NCI-H69 (cell line): ENCODE measurements around the gene TIGD3.
A peak's percentile ranks its signal among the peaks of the same experiment; 100 is the strongest.

ENCODE experiments used
- DNase-seq: peaks from one replicate; lab custom pipeline; 2025; lab: John Stamatoyannopoulos, UW

The TIGD3 gene, protein sequence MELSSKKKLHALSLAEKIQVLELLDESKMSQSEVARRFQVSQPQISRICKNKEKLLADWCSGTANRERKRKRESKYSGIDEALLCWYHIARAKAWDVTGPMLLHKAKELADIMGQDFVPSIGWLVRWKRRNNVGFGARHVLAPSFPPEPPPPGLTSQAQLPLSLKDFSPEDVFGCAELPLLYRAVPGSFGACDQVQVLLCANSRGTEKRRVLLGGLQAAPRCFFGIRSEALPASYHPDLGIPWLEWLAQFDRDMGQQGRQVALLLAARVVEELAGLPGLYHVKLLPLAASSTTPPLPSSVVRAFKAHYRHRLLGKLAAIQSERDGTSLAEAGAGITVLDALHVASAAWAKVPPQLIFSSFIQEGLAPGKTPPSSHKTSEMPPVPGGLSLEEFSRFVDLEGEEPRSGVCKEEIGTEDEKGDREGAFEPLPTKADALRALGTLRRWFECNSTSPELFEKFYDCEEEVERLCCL

GRCh38 chr11:65354265-65355012, at the start of gene TIGD3:
TSS of gene TIGD3 (plus strand) at chr11:65354751. CDS start at chr11:65355809, 1,058 bp downstream.
- DNase-seq, result peak; percentile 99

- DNase-seq, result no peak
These were observed 48.9 kb upstream of the TIGD3 start for GRCh38 chr11:65305501-65306268.

DNA sequence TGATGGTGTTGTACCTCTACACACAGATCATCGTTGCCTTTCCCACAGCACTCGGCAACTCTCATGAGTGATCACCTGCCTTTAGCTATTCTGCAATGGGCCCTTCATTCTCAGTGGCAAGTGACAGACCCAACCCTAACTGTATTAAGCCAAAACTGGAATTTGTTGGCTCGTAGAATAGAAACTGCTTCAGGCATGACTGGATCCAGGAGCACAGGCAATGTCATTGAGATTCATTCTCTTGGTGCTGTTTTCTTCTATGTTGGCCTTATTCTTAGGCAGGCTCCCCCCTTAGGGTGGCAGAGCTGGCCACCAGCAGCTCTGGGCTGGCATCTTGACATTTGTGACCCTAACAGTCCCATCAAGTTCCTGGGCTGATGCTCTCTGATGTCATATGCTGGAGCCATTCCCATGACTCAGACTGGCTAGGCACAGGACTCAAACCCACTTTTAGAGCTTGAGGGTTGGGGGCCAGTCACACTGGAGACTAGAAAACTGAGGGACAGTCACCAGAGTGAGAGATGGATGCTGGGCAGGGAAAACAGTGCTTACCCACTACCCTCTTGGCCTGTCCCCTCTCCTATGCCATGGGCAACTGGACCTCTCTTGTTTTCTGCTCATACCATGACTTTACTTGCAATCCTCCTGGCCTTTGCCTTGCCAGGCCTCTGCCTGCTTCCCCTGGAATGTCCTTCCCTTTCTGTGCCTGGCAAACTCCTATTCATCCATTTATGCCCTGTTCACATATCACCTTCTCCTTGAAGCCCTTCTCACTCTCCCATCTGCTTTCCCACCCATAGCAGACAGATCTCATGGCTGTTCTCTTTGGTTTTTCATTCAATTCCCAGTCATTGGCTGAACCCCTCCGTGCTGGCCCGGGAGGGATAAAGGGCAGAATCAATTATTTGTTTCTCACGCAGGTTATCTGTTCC, 47.0 kb upstream of the TIGD3 start:
- DNase-seq, result no peak

DNA sequence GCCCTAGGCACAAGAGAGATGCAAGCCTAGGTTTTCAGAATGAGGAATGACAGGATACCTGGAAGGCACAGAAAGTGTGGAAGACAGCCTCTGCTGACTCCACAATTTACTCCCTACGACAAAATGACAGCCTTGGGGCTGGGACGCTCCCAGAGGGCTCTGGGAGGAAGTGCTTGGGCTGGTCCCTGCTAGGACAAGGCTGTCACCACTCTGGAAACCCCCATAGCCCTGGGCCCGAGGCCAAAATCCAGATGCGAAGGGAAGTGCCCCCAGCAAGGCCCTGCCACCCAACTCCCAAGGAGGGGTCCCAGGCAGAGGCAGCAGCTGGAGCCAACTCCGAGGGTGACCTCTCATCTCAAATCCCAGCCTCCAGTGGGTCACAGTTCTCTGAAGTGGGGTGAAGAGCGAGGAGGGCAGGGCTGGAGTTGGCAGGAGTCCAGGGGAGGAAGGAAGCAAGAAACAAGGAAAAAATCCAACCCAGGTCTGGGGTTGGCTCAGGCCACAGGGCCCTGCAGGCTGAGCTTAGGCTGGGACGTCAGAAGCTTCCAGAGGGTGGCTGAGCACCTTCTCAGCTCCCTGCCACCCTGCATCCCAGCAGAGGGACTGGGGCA, 46.2 kb upstream of the TIGD3 start:
- DNase-seq, result peak; percentile 58

DNA sequence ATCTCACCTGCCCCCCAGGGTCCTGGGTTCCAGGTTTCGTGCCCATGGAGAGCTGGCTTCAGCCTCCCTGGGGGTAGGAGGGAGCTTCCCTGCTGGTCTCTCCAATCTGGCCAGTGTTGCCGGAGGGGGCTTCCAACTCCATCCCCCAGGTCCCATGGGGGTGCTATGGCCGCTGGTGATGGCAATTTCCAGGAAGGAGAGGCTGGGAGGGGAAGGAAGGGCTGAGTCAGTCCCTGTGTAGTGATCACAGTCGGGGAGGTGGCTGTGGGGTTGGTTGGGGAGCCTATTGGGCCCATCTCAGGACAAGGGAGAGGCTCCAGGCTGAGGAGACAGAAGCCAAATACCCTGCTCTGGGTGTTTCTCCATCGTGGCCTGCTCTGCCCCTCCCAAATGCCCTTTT, 45.5 kb upstream of the TIGD3 start:
- DNase-seq, result peak; percentile 31

DNA sequence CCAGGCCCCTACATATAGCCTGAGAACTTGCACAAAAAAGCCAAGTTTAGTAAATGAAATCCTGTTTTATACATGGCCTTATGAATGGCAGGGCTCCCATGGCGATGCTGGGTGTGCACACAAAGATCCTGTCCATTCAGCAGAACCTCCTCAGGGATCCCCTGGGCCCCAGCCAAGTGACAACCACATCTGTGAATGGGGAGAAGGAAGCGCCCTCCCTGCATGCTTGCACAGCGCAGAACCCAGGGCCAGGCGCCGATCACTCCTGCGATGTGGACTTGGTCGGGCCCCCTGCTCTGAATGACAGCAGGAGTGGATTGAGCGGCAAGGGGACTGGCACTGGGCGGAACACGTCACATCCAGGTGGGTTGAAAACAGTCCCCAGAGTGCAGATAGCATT, 44.3 kb upstream of the TIGD3 start:
- DNase-seq, result peak; percentile 80

- peak; percentile 53 for DNase-seq
These were observed 43.8 kb upstream of the TIGD3 start for GRCh38 chr11:65310736-65311135.

DNA sequence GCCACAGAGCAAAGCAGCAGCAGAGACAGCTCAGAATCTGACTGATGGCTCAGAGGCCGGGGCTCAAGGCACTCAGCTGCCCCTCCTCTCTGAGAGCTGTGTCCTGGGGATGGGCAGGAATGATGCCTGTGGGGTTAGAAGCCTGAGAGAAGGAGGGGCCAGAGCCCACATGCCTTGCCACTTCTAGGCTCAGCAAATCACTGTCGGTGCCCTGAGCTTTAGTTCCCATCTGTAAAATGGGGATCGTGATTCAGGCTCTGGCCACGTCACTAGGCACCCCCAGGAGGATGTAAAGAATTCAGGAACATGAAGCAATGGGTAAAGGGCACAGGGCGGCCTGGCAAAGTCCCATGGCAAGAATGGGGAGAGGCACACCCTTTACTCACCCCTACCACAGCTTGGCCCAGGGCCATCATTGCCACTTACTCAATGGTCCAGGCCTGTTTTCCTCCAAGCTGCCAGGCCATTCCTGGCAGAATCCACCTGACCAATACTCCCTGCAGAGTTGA, 43.3 kb upstream of the TIGD3 start:
- DNase-seq, result peak; percentile 55

GRCh38 chr11:65314501-65315203, 39.9 kb upstream of the TIGD3 start, which contains the start of gene CDC42EP2:
TSS of gene CDC42EP2 (plus strand) at chr11:65314866. CDS start at chr11:65320899, 6,033 bp downstream.
- peak; percentile 91 for DNase-seq

DNA sequence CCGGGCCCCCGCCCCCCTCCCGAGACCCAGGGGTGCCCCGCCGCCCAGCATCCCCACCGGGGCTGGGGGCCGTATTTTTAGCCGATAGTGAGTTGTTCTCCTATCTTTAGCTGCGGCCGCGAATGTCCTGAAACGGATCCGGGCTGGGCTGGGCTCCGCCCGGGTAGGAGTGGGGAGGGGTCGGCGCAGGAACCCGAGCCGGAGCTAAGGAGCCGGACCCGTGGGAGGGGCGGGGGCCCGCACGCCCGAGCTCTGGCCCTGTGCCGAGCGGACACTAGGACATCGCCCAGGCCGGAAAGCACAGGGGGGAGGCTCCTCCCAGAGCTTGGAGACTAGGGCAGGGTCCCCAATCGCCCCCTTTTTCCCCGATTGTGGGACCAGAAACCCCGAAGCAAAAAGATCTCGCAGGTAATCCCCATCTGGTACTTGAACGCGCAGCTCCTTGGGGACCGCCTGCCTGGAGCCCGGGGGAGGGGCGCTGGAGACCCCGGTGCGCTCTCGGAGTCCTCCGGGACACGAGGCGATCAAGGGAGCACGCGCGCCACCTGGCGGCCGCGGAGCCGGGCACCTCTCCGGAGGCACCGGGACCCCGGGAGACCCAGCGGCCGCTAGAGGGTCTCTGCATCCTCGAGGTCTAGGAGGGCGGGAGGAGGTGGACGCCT, 39.2 kb upstream of the TIGD3 start:
- peak; percentile 93 for DNase-seq

- peak; percentile 67 for DNase-seq
These were observed 38.7 kb upstream of the TIGD3 start for GRCh38 chr11:65315866-65316226.

GRCh38 chr11:65316227-65317024, 38.1 kb upstream of the TIGD3 start:
- peak; percentile 70 for DNase-seq

DNA sequence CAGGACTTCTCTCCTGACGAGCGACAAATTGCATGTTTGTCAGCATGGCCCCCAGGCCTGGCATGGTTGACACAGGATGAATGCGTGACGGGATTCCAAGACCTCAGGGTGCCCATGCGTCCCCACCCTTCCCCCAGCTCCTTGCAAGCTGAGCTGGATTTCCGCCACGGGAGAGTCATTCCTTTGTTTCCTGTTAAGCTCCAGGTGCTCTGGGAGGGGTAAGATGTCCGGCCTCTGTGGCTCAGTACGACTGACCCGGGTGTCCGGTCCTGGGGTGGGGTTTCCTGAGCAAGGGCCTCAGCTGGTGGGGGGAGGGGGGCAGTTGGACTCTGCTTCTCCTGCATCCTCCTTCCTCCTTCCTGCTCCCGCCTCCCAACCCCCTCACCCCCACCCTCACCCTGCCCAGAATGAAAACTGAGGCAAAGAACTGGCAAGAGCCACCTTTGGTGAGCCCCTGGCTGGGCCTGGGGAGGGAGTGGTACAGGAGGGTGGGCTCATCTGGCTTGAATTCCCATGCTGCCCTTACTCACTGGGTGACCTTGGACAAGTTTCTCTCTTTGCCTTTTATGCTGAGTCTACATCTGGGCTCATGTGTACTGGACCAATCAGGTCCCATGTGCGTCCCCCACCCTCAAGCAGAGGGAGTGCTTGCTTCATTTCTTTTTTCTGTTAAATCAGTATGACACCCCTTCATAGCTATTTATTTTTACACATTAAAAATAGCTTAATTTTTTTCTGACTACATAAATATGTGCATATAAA, 37.3 kb upstream of the TIGD3 start:
- DNase-seq, result peak; percentile 95

- no peak for DNase-seq
These were observed 34.0 kb upstream of the TIGD3 start for GRCh38 chr11:65320386-65321075.

- no peak for DNase-seq
These were observed 33.5 kb upstream of the TIGD3 start for GRCh38 chr11:65321076-65321475.

DNA sequence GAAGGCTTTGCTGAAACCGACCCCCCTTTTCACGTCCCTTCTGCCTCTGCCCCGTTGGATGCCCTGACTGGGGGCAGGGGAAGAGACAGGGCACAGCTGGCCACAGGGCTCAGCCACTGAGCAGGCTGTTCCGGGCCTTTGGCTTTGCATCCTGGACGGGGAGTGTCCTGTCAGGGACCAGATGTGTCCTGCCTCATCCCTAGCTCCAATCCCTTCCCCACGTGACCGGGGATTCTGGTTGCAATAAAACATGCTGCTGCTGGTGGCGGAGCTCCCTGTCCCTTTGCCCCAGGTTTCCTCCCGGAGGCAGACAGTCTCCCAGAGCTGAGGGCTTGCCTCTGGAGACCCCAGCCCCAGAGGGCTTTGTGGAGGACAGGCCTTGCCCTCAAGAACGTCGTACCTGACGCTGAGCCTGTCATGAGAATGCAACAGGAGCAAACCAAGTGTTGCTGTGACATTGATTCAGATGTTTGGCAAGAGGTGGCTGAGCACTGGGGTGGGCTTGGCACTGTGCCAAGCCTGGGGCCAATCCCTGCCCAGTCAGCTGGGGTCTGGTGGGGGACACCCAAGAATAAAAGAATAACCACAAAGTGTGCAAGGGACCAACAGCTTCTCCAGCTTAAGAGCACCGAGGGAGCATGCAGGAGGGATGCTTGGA, 32.6 kb upstream of the TIGD3 start:
- DNase-seq, result no peak

DNA sequence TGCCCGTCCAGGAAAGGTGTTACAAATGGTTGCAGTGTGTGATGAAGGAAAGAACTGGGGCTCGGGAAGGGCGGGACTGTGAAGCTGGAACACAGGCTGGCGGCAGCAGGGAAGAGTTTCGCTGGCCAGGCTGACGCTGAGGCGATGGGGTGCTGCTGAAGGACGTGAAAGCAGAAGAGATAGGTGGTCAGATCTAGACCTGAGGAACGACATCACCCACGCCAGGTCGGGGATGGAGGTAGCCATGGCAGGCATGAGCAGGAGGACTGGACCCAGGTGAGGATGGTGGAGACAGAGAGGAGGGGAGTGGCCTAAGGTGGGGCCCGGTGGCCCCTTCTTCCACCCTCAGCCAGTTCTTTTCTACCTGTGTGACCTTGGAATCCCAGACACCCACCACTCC, 30.7 kb upstream of the TIGD3 start:
- DNase-seq, result peak; percentile 17
